ENCODE data around the gene SYCN. TPM values are rescaled to one million over a fixed set of nuclear protein-coding genes. Genes with fewer than 3 reads are reported as not detected.

The SYCN gene
- total RNA-seq, 1 experiment from 2014 or later = not detected

GRCh38 chr19:39160889-39161672 lies 43.0 kb downstream of the SYCN start:
- Histone ChIP-seq H3K27me3 (replicated peaks; ENCODE audit: control insufficient read depth, insufficient read depth, low read length) (no peaks in the 10 kb centered on the region), H3K4me1 (peaks cover 44% of the 10 kb centered on the region), H3K36me3 (ENCODE audit: control insufficient read depth, insufficient read depth, low read length) (peaks cover 3% of the 10 kb centered on the region), H3K9me3 (no peaks in the 10 kb centered on the region), H3K4me3 (ENCODE audit: low read depth, low read length) (no peak overlapping the region)
- ChIA-PET CTCF (no interaction called here), POLR2A (interaction anchor here (0.6 kb wide), 1 partner anchor 691 kb away, joined by 3 read pairs; no protein-coding TSS in a partner anchor)
- Mint-ChIP-seq H3K4me1 (ENCODE audit: low read depth, unreplicated experiment) (peaks cover 56% of the 10 kb centered on the region), H3K27me3 (ENCODE audit: insufficient read depth, unreplicated experiment) (no peaks in the 10 kb centered on the region), H3K36me3 (ENCODE audit: insufficient read depth, unreplicated experiment) (peaks cover 37% of the 10 kb centered on the region), H3K27ac (ENCODE audit: unreplicated experiment) (no peak overlapping the region), H3K4me3 (ENCODE audit: unreplicated experiment) (no peak overlapping the region), H3K9me3 (ENCODE audit: unreplicated experiment) (no peaks in the 10 kb centered on the region)
- intact Hi-C loops (cut with micrococcal nuclease; ENCODE audit: unreplicated experiment) = no loop called here
- no TSS peak for BruUV-seq (replicated peaks)
- DNase-seq = no peak
- no peak for TF ChIP-seq CTCF (IDR thresholded peaks at IDR 0.05; ENCODE audit: insufficient read depth in 1 of 2, low read depth in 1 of 2, low read length in 1 of 2, severe bottlenecking in 1 of 2, unreplicated experiment in 1 of 2)

GRCh38 chr19:39160523-39160861 lies 43.6 kb downstream of the SYCN start:
- Mint-ChIP-seq H3K4me3 (ENCODE audit: unreplicated experiment) (no peak overlapping the region), H3K4me1 (ENCODE audit: low read depth, unreplicated experiment) (peaks cover 62% of the 10 kb centered on the region)
- CTCF ChIA-PET = no interaction called here

GRCh38 chr19:39158646-39159260 lies 45.3 kb downstream of the SYCN start:
- no peaks in the 10 kb centered on the region for H3K27me3 Mint-ChIP-seq (ENCODE audit: insufficient read depth, unreplicated experiment)
- Histone ChIP-seq H3K9me3 (no peaks in the 10 kb centered on the region), H3K4me1 (peaks cover 64% of the 10 kb centered on the region), H3K27me3 (replicated peaks; ENCODE audit: control insufficient read depth, insufficient read depth, low read length) (no peaks in the 10 kb centered on the region), H3K4me3 (ENCODE audit: low read depth, low read length) (no peak overlapping the region), H3K36me3 (ENCODE audit: control insufficient read depth, insufficient read depth, low read length) (peaks cover 3% of the 10 kb centered on the region)
- peak in 1 of 2 experiments; percentile 53 for DNase-seq
- no peak overlapping the region for H3K4me3 Mint-ChIP-seq (ENCODE audit: unreplicated experiment)
- POLR2A ChIA-PET = no interaction called here
- BruUV-seq (replicated peaks) = no TSS peak
- TF ChIP-seq CTCF (IDR thresholded peaks at IDR 0.05; ENCODE audit: insufficient read depth in 1 of 2, low read depth in 1 of 2, low read length in 1 of 2, severe bottlenecking in 1 of 2, unreplicated experiment in 1 of 2) = no peak
- H3K27ac Mint-ChIP-seq (ENCODE audit: unreplicated experiment) = peak overlapping the region; percentile 84
- CTCF ChIA-PET = no interaction called here
- intact Hi-C loops (cut with micrococcal nuclease; ENCODE audit: unreplicated experiment) = no loop called here
- peaks cover 45% of the 10 kb centered on the region for H3K36me3 Mint-ChIP-seq (ENCODE audit: insufficient read depth, unreplicated experiment)
- peaks cover 68% of the 10 kb centered on the region for H3K4me1 Mint-ChIP-seq (ENCODE audit: low read depth, unreplicated experiment)
- no peaks in the 10 kb centered on the region for H3K9me3 Mint-ChIP-seq (ENCODE audit: unreplicated experiment)

More at GRCh38 chr19:39160523-39160861, 43.6 kb downstream of the SYCN start:
- Histone ChIP-seq H3K4me1 (peaks cover 46% of the 10 kb centered on the region), H3K27me3 (replicated peaks; ENCODE audit: control insufficient read depth, insufficient read depth, low read length) (no peaks in the 10 kb centered on the region), H3K9me3 (no peaks in the 10 kb centered on the region), H3K4me3 (ENCODE audit: low read depth, low read length) (no peak overlapping the region), H3K36me3 (ENCODE audit: control insufficient read depth, insufficient read depth, low read length) (peaks cover 3% of the 10 kb centered on the region)
- Mint-ChIP-seq H3K9me3 (ENCODE audit: unreplicated experiment) (no peaks in the 10 kb centered on the region), H3K27ac (ENCODE audit: unreplicated experiment) (no peak overlapping the region), H3K27me3 (ENCODE audit: insufficient read depth, unreplicated experiment) (no peaks in the 10 kb centered on the region), H3K36me3 (ENCODE audit: insufficient read depth, unreplicated experiment) (peaks cover 37% of the 10 kb centered on the region)
- DNase-seq = no peak
- intact Hi-C loops (cut with micrococcal nuclease; ENCODE audit: unreplicated experiment) = no loop called here
- BruUV-seq (replicated peaks) = no TSS peak
- POLR2A ChIA-PET = no interaction called here
- no peak for TF ChIP-seq CTCF (IDR thresholded peaks at IDR 0.05; ENCODE audit: insufficient read depth in 1 of 2, low read depth in 1 of 2, low read length in 1 of 2, severe bottlenecking in 1 of 2, unreplicated experiment in 1 of 2)

Data from Caco-2 (cell line).